Gastroesophageal sphincter (tissue), 3 donors: ENCODE data around the gene RMI1.

ENCODE experiments used
- POLR2A ChIP-seq, 2 donors: fragments of 450-650 bp; IDR thresholded peaks; one replicate each; pipeline ENCODE4 v1.6.1; 2017; ENCODE audit warnings: antibody characterized with exemption in 2 of 2, mild to moderate bottlenecking in 2 of 2, moderate library complexity in 1 of 2
- POLR2AphosphoS5 ChIP-seq: sonication (generic); formaldehyde crosslinking; IDR thresholded peaks from one replicate; pipeline ENCODE4 v1.6.1; 2017; ENCODE audit warnings: antibody characterized with exemption
- TF ChIP-seq, protein P1 (sequence below), 4 experiments: fragments of 200-600 bp in 2 of 4; fragments of 450-650 bp in 2 of 4; sonication (generic) in 1 of 4; IDR thresholded peaks; one replicate each; pipeline ENCODE4 v1.5.1; 2017 to 2019; ENCODE audit warnings: antibody characterized with exemption in 4 of 4, mild to moderate bottlenecking in 2 of 4, moderate library complexity in 2 of 4

DNA sequence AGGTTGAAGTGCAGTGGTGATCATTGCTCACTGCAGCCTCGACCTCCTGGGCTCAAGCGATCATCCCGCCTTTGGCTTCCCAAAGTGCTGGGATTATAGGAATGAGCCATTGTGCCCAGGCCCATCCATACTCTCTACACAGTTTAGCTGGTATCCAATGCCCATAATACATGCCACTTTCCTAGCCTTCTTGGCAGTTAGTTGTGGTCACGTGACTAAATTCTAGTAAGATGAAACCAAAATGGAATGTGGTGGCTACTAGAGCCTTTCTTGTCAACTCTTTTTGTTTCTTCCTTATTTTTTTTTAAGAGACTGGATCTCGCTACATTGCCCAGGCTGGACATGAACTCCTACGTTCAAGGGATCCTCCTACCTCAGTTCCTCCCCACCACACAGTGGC is 44.1 kb upstream of the RMI1 start:
- TF ChIP-seq POLR2A (IDR thresholded peaks at IDR 0.05) = no peak
- TF ChIP-seq, protein P1, sequence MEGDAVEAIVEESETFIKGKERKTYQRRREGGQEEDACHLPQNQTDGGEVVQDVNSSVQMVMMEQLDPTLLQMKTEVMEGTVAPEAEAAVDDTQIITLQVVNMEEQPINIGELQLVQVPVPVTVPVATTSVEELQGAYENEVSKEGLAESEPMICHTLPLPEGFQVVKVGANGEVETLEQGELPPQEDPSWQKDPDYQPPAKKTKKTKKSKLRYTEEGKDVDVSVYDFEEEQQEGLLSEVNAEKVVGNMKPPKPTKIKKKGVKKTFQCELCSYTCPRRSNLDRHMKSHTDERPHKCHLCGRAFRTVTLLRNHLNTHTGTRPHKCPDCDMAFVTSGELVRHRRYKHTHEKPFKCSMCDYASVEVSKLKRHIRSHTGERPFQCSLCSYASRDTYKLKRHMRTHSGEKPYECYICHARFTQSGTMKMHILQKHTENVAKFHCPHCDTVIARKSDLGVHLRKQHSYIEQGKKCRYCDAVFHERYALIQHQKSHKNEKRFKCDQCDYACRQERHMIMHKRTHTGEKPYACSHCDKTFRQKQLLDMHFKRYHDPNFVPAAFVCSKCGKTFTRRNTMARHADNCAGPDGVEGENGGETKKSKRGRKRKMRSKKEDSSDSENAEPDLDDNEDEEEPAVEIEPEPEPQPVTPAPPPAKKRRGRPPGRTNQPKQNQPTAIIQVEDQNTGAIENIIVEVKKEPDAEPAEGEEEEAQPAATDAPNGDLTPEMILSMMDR (IDR thresholded peaks at IDR 0.05) = no peak
- TF ChIP-seq POLR2AphosphoS5 = no peak
